Loucy (cell line): ENCODE measurements around the gene MOB3C.

Experiments used
- H2AFZ ChIP-seq: fragments of 200-600 bp; sonication (generic); 2 replicates; pipeline ENCODE4 v1.6.0; 2016; ENCODE audit warnings: antibody characterized with exemption, mild to moderate bottlenecking, low read length, moderate library complexity
- H3F3A ChIP-seq: fragments of 200-600 bp; 2 replicates; pipeline ENCODE4 v1.6.0; 2016; ENCODE audit warnings: antibody characterized with exemption, low read depth, mild to moderate bottlenecking
- H3K27me3 ChIP-seq: fragments of 200-600 bp; sonication (generic); 2 replicates; pipeline ENCODE4 v1.6.1; 2014; ENCODE audit warnings: low read length, mild to moderate bottlenecking; ENCODE audit not compliant: insufficient read depth, poor library complexity, severe bottlenecking
- H3K36me3 ChIP-seq: fragments of 200-600 bp; sonication (generic); 2 replicates; pipeline ENCODE4 v1.6.1; 2016; ENCODE audit warnings: low read length; ENCODE audit not compliant: insufficient read depth
- H3K4me1 ChIP-seq: fragments of 200-600 bp; sonication (generic); 2 replicates; pipeline ENCODE4 v1.5.1; 2014; ENCODE audit warnings: low read length, mild to moderate bottlenecking; ENCODE audit not compliant: insufficient read depth, poor library complexity, severe bottlenecking
- H3K4me2 ChIP-seq: fragments of 200-600 bp; sonication (generic); 2 replicates; pipeline ENCODE4 v1.6.0; 2014; ENCODE audit warnings: antibody characterized with exemption, low read length, low read depth, mild to moderate bottlenecking; ENCODE audit not compliant: poor library complexity, severe bottlenecking
- H3K4me3 ChIP-seq: fragments of 200-600 bp; sonication (generic); 2 replicates; pipeline ENCODE4 v1.5.1; 2014; ENCODE audit warnings: low read length, mild to moderate bottlenecking, mixed read lengths; ENCODE audit not compliant: poor library complexity, severe bottlenecking
- H3K79me2 ChIP-seq: fragments of 200-600 bp; sonication (generic); 2 replicates; pipeline ENCODE4 v1.6.1; 2014; ENCODE audit warnings: low read length; ENCODE audit not compliant: insufficient read depth
- H3K9ac ChIP-seq: fragments of 200-600 bp; sonication (generic); 2 replicates; pipeline ENCODE4 v1.6.0; 2014; ENCODE audit warnings: mild to moderate bottlenecking, low read depth, low read length, moderate library complexity; ENCODE audit not compliant: poor library complexity, severe bottlenecking
- H3K9me2 ChIP-seq: fragments of 200-600 bp; sonication (generic); replicated peaks from 2 replicates; pipeline ENCODE4 v1.6.1; 2016; ENCODE audit warnings: low read depth, low read length, mixed read lengths
- H3K9me3 ChIP-seq: fragments of 200-600 bp; sonication (generic); 2 replicates; pipeline ENCODE4 v1.6.1; 2014; ENCODE audit warnings: mild to moderate bottlenecking, antibody characterized with exemption, low read length, low read depth; ENCODE audit not compliant: insufficient read depth
- H4K20me1 ChIP-seq: fragments of 200-600 bp; sonication (generic); 2 replicates; pipeline ENCODE4 v1.6.0; 2014; ENCODE audit warnings: antibody characterized with exemption, low read length, mild to moderate bottlenecking; ENCODE audit not compliant: insufficient read depth, poor library complexity, severe bottlenecking
- EZH2phosphoT487 ChIP-seq: fragments of 200-600 bp; IDR thresholded peaks from 2 replicates; pipeline ENCODE4 v1.6.1; 2018; ENCODE audit warnings: antibody characterized with exemption, mild to moderate bottlenecking, moderate library complexity, borderline replicate concordance
- TF ChIP-seq, protein P1 (sequence below): fragments of 200-600 bp; sonication (generic); conservative IDR thresholded peaks from 2 replicates; pipeline ENCODE4 v1.5.1; 2014; ENCODE audit warnings: mild to moderate bottlenecking, antibody characterized with exemption, low read length

The MOB3C gene

DNA sequence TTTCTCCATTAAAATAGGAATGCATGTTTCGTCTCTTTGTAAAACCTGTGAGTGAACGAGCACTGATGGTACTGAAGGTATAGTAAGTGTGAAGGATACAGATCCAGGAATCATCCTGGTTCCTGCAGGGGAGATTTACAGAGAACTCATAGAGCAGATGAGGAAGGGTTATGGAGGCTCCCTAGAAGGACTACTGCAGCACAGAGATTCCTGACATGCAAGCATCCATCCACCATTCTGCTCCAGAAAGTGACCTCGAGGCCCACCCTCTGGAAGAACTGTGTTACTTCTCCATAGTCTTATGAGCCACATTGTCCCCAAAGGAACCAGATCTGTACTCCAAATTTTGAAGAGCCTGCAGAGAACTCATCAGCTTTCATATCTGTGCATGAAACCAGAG is 27.1 kb downstream of the MOB3C start:
- Histone ChIP-seq H2AFZ (no peak overlapping the region), H3K79me2 (no peaks in the 10 kb centered on the region), H3F3A (no peaks in the 10 kb centered on the region), H3K4me3 (no peak overlapping the region), H3K4me2 (no peak overlapping the region), H3K36me3 (peaks cover 18% of the 10 kb centered on the region; the same call in 1 of the 2 replicates), H3K27me3 (no peaks in the 10 kb centered on the region), H3K4me1 (peaks cover under 1% of the 10 kb centered on the region), H3K9me2 (no peaks in the 10 kb centered on the region), H3K9ac (no peak overlapping the region), H3K9me3 (no peaks in the 10 kb centered on the region), H4K20me1 (no peaks in the 10 kb centered on the region)
- TF ChIP-seq, protein P1, sequence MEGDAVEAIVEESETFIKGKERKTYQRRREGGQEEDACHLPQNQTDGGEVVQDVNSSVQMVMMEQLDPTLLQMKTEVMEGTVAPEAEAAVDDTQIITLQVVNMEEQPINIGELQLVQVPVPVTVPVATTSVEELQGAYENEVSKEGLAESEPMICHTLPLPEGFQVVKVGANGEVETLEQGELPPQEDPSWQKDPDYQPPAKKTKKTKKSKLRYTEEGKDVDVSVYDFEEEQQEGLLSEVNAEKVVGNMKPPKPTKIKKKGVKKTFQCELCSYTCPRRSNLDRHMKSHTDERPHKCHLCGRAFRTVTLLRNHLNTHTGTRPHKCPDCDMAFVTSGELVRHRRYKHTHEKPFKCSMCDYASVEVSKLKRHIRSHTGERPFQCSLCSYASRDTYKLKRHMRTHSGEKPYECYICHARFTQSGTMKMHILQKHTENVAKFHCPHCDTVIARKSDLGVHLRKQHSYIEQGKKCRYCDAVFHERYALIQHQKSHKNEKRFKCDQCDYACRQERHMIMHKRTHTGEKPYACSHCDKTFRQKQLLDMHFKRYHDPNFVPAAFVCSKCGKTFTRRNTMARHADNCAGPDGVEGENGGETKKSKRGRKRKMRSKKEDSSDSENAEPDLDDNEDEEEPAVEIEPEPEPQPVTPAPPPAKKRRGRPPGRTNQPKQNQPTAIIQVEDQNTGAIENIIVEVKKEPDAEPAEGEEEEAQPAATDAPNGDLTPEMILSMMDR = no peak
- TF ChIP-seq EZH2phosphoT487 = no peak

DNA sequence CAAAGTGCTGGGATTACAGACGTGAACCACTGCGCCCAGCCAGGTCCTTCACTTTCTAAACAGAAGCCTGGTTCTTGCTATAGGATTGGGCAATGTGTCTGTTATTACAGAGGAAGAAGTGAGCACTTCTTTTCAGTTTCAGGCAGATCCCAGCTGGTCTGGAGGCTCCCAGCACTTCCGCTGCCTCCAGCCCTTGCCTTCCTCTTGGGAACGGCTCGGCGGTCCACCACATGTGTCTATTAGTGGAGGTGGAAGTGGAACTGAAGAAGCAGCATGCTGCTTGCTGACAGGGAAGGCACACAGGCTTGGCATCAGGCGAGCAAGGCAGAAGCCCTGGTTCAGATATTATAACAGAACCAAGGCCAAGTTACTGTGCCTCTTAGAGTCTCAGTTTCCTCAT is 29.5 kb downstream of the MOB3C start:
- Histone ChIP-seq H3K4me1 (peaks cover 4% of the 10 kb centered on the region), H3K36me3 (peaks cover 18% of the 10 kb centered on the region; the same call in 1 of the 2 replicates), H2AFZ (no peak overlapping the region), H3K9ac (no peak overlapping the region), H4K20me1 (no peaks in the 10 kb centered on the region), H3K4me3 (no peak overlapping the region), H3K4me2 (no peak overlapping the region), H3K27me3 (no peaks in the 10 kb centered on the region), H3K9me3 (no peaks in the 10 kb centered on the region), H3K79me2 (no peaks in the 10 kb centered on the region), H3F3A (no peaks in the 10 kb centered on the region), H3K9me2 (no peaks in the 10 kb centered on the region)
- TF ChIP-seq, protein P1 = no peak
- no peak for TF ChIP-seq EZH2phosphoT487

DNA sequence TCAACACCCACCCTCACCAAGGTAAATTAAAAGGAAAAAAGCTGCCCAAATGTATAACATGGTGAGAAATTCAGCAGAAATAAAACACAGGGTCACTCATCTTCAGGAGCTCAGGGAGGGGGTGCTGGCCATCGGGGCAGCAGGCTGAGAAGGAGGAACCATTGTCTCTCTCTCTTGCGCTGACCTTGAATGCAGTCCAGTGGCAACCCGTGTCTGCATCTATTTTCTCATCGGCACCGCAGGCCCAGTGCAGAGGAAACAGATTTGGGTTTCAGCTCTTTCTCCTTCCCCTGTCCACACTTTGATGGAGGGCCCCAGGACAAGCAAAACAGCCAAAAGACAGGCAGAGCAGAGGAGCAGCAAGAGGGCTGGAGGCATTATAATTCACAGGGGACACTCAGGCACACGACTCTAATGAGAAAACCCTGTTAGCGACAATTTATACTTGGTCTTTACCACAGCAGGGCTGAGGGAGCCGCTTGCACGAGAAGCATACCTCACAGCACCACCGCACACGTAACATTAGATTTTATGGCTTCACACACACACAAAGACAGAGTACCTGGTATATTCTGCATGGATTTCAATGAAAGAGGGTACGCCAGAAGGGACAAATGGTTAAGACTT is 31.2 kb downstream of the MOB3C start:
- Histone ChIP-seq H3K4me1 (peaks cover 8% of the 10 kb centered on the region), H3K79me2 (no peaks in the 10 kb centered on the region), H3K9me3 (no peaks in the 10 kb centered on the region), H2AFZ (no peak overlapping the region), H3K9ac (no peak overlapping the region), H3K9me2 (no peaks in the 10 kb centered on the region), H3K27me3 (no peaks in the 10 kb centered on the region), H3K4me3 (no peak overlapping the region), H3K4me2 (no peak overlapping the region), H3F3A (no peaks in the 10 kb centered on the region), H3K36me3 (peaks cover 10% of the 10 kb centered on the region; the same call in 1 of the 2 replicates), H4K20me1 (no peaks in the 10 kb centered on the region)
- TF ChIP-seq EZH2phosphoT487 = no peak
- TF ChIP-seq, protein P1 = no peak
